Measurements from ENCODE around the gene CNST. TPM values are rescaled to one million over a fixed set of nuclear protein-coding genes. Genes with fewer than 3 reads are reported as not detected.

CNST gene
- 10 to 100 TPM; 26.9 to 30.4 TPM for total RNA-seq

- DNase-seq (peak; percentile 96), ATAC-seq (peak; percentile 86)
- Mint-ChIP-seq H3K4me3 (peak within 1 kb of the TSS; percentile 97), H3K9me3 (ENCODE audit: insufficient read depth) (no peaks in the 10 kb centered on the region), H3K27ac (peak within 1 kb of the TSS; percentile 97), H3K4me1 (ENCODE audit: low read depth) (peaks cover 53% of the 10 kb centered on the region), H3K36me3 (ENCODE audit: low read depth) (peaks cover 19% of the 10 kb centered on the region), H3K27me3 (ENCODE audit: low read depth) (no peaks in the 10 kb centered on the region)
- ChIA-PET POLR2A (interaction anchor here (0.7 to 2.0 kb wide), 7 partner anchors 10 to 1732 kb away, joined by 3 to 7 read pairs (median 4); partner anchors contain the start of gene SCCPDH), CTCF (interaction anchor here (2.9 kb wide), 1 partner anchor 68 kb away, joined by 7 read pairs; no protein-coding TSS in a partner anchor)
These were observed at the start of gene CNST, which contains the start of gene TFB2M for GRCh38 chr1:246566128-246566812. TSS of gene CNST (plus strand) at chr1:246566456. CDS start at chr1:246591563, 25,107 bp downstream. TSS of gene TFB2M (minus strand) at chr1:246566261. CDS start at chr1:246566138, 123 bp downstream.

- no peak overlapping the region for H3K27ac Mint-ChIP-seq
- CTCF ChIA-PET, result no interaction called here
- POLR2A ChIA-PET, result no interaction called here
- no peaks in the 10 kb centered on the region for H3K27me3 Mint-ChIP-seq (ENCODE audit: low read depth)
- H3K4me1 Mint-ChIP-seq (ENCODE audit: low read depth), result peaks cover 5% of the 10 kb centered on the region
- peaks cover 2% of the 10 kb centered on the region for H3K36me3 Mint-ChIP-seq (ENCODE audit: low read depth)
- DNase-seq, result no peak
- H3K9me3 Mint-ChIP-seq (ENCODE audit: insufficient read depth), result peaks cover 11% of the 10 kb centered on the region
- no peak for ATAC-seq
- no peak overlapping the region for H3K4me3 Mint-ChIP-seq
These were observed 48.9 kb upstream of the CNST start for GRCh38 chr1:246517391-246517790.

- no peak for ATAC-seq
- Mint-ChIP-seq H3K27me3 (ENCODE audit: low read depth) (no peaks in the 10 kb centered on the region), H3K27ac (no peak overlapping the region)
These were observed 47.6 kb upstream of the CNST start for GRCh38 chr1:246518456-246519205.

GRCh38 chr1:246519514-246519913 lies 46.7 kb upstream of the CNST start:
- DNase-seq (no peak), ATAC-seq (no peak)
- peaks cover 1% of the 10 kb centered on the region for H3K4me1 Mint-ChIP-seq (ENCODE audit: low read depth)
- H3K36me3 Mint-ChIP-seq (ENCODE audit: low read depth), result peaks cover 2% of the 10 kb centered on the region
- H3K27ac Mint-ChIP-seq, result no peak overlapping the region
- POLR2A ChIA-PET, result no interaction called here
- CTCF ChIA-PET, result no interaction called here
- H3K9me3 Mint-ChIP-seq (ENCODE audit: insufficient read depth), result peaks cover 11% of the 10 kb centered on the region
- H3K4me3 Mint-ChIP-seq, result no peak overlapping the region
- no peaks in the 10 kb centered on the region for H3K27me3 Mint-ChIP-seq (ENCODE audit: low read depth)

More at GRCh38 chr1:246518456-246519205, 47.6 kb upstream of the CNST start:
- Mint-ChIP-seq H3K9me3 (ENCODE audit: insufficient read depth) (peaks cover 11% of the 10 kb centered on the region), H3K4me3 (no peak overlapping the region), H3K36me3 (ENCODE audit: low read depth) (peaks cover 2% of the 10 kb centered on the region), H3K4me1 (ENCODE audit: low read depth) (peaks cover 5% of the 10 kb centered on the region)
- DNase-seq, result no peak
- CTCF ChIA-PET, result no interaction called here
- POLR2A ChIA-PET, result no interaction called here

GRCh38 chr1:246526380-246526779 lies 39.9 kb upstream of the CNST start:
- POLR2A ChIA-PET, result no interaction called here
- Mint-ChIP-seq H3K4me3 (no peak overlapping the region), H3K9me3 (ENCODE audit: insufficient read depth) (peaks cover 21% of the 10 kb centered on the region), H3K27ac (peak overlapping the region; percentile 49), H3K36me3 (ENCODE audit: low read depth) (peaks cover 14% of the 10 kb centered on the region), H3K4me1 (ENCODE audit: low read depth) (peaks cover 18% of the 10 kb centered on the region), H3K27me3 (ENCODE audit: low read depth) (no peaks in the 10 kb centered on the region)
- DNase-seq (no peak), ATAC-seq (no peak)
- CTCF ChIA-PET, result no interaction called here

- CTCF ChIA-PET, result no interaction called here
- no peak for DNase-seq
- H3K36me3 Mint-ChIP-seq (ENCODE audit: low read depth), result peaks cover 14% of the 10 kb centered on the region
These were observed 39.3 kb upstream of the CNST start for GRCh38 chr1:246526915-246527314.

GRCh38 chr1:246527402-246528088 lies 38.7 kb upstream of the CNST start:
- peak overlapping the region; percentile 95 for H3K27ac Mint-ChIP-seq
- H3K27me3 Mint-ChIP-seq (ENCODE audit: low read depth), result no peaks in the 10 kb centered on the region
- peaks cover 18% of the 10 kb centered on the region for H3K4me1 Mint-ChIP-seq (ENCODE audit: low read depth)
- H3K4me3 Mint-ChIP-seq, result peak overlapping the region; percentile 22
- H3K36me3 Mint-ChIP-seq (ENCODE audit: low read depth), result peaks cover 14% of the 10 kb centered on the region
- DNase-seq (peak; percentile 49), ATAC-seq (peak; percentile 70)
- ChIA-PET CTCF (no interaction called here), POLR2A (interaction anchor here (0.5 kb wide), 1 partner anchor 47 kb away, joined by 3 read pairs; no protein-coding TSS in a partner anchor)
- peaks cover 16% of the 10 kb centered on the region for H3K9me3 Mint-ChIP-seq (ENCODE audit: insufficient read depth)

More at GRCh38 chr1:246526915-246527314, 39.3 kb upstream of the CNST start:
- Mint-ChIP-seq H3K27ac (peak overlapping the region; percentile 95), H3K27me3 (ENCODE audit: low read depth) (no peaks in the 10 kb centered on the region), H3K4me3 (peak overlapping the region; percentile 22), H3K9me3 (ENCODE audit: insufficient read depth) (peaks cover 21% of the 10 kb centered on the region), H3K4me1 (ENCODE audit: low read depth) (peaks cover 18% of the 10 kb centered on the region)
- POLR2A ChIA-PET, result no interaction called here
- ATAC-seq, result no peak

- DNase-seq, result no peak
- Mint-ChIP-seq H3K27me3 (ENCODE audit: low read depth) (no peaks in the 10 kb centered on the region), H3K36me3 (ENCODE audit: low read depth) (peaks cover 14% of the 10 kb centered on the region), H3K4me1 (ENCODE audit: low read depth) (peaks cover 18% of the 10 kb centered on the region), H3K27ac (no peak overlapping the region), H3K9me3 (ENCODE audit: insufficient read depth) (peaks cover 16% of the 10 kb centered on the region), H3K4me3 (no peak overlapping the region)
- ChIA-PET POLR2A (no interaction called here), CTCF (no interaction called here)
- ATAC-seq, result no peak
These were observed 37.1 kb upstream of the CNST start for GRCh38 chr1:246528933-246529731.

GRCh38 chr1:246530482-246530881 lies 35.8 kb upstream of the CNST start:
- CTCF ChIA-PET, result interaction anchor here (1.6 kb wide), 1 partner anchor 23 kb away, joined by 6 read pairs; the partner anchor contains the start of gene SMYD3
- POLR2A ChIA-PET, result no interaction called here

GRCh38 chr1:246532519-246532918 lies 33.7 kb upstream of the CNST start:
- ATAC-seq (no peak), DNase-seq (no peak)
- Mint-ChIP-seq H3K36me3 (ENCODE audit: low read depth) (peaks cover 9% of the 10 kb centered on the region), H3K4me1 (ENCODE audit: low read depth) (peaks cover 12% of the 10 kb centered on the region), H3K27me3 (ENCODE audit: low read depth) (no peaks in the 10 kb centered on the region), H3K27ac (no peak overlapping the region), H3K4me3 (no peak overlapping the region), H3K9me3 (ENCODE audit: insufficient read depth) (peaks cover 12% of the 10 kb centered on the region)
- ChIA-PET CTCF (interaction anchor here (1.0 to 1.7 kb wide), 2 partner anchors 15 to 27 kb away, joined by 3 to 5 read pairs; no protein-coding TSS in a partner anchor), POLR2A (no interaction called here)

More at GRCh38 chr1:246530482-246530881, 35.8 kb upstream of the CNST start:
- Mint-ChIP-seq H3K27ac (no peak overlapping the region), H3K4me1 (ENCODE audit: low read depth) (peaks cover 18% of the 10 kb centered on the region), H3K4me3 (no peak overlapping the region), H3K36me3 (ENCODE audit: low read depth) (peaks cover 14% of the 10 kb centered on the region), H3K27me3 (ENCODE audit: low read depth) (no peaks in the 10 kb centered on the region), H3K9me3 (ENCODE audit: insufficient read depth) (peaks cover 16% of the 10 kb centered on the region)
- no peak for ATAC-seq
- no peak for DNase-seq

- ATAC-seq (no peak), DNase-seq (no peak)
- Mint-ChIP-seq H3K4me1 (ENCODE audit: low read depth) (peaks cover 2% of the 10 kb centered on the region), H3K27ac (no peak overlapping the region), H3K4me3 (no peak overlapping the region), H3K9me3 (ENCODE audit: insufficient read depth) (peaks cover 12% of the 10 kb centered on the region), H3K27me3 (ENCODE audit: low read depth) (no peaks in the 10 kb centered on the region), H3K36me3 (ENCODE audit: low read depth) (peaks cover 8% of the 10 kb centered on the region)
- POLR2A ChIA-PET, result no interaction called here
- CTCF ChIA-PET, result interaction anchor here (1.7 kb wide), 1 partner anchor 14 kb away, joined by 5 read pairs; no protein-coding TSS in a partner anchor
These were observed 32.8 kb upstream of the CNST start for GRCh38 chr1:246533371-246533905.

Data from activated CD8-positive, alpha-beta T cell treated with anti-CD3 and anti-CD28 coated beads, Interleukin-2, amount 10 ng/mL, durations not matched to agents 7 days and 5 days (primary cell).